ENCODE results near the gene NRG2.
A peak's percentile ranks its signal among the peaks of the same experiment; 100 is the strongest.

NRG2 gene

GRCh38 chr5:139841549-139841948, 201.6 kb downstream of the NRG2 start:
- DNase-seq (ENCODE audit: low read depth) = no peak
- H3K4me3 ChIP-seq (ENCODE audit: low read length) = no peak overlapping the region
- peak; percentile 17 for TF ChIP-seq CTCF (conservative IDR thresholded peaks at IDR 0.05; ENCODE audit: low read depth, low read length)

- no peak for TF ChIP-seq CTCF (conservative IDR thresholded peaks at IDR 0.05; ENCODE audit: low read depth, low read length)
- no peak for DNase-seq (ENCODE audit: low read depth)
- no peak overlapping the region for H3K4me3 ChIP-seq (ENCODE audit: low read length)
Measured at GRCh38 chr5:139839918-139840317, 203.2 kb downstream of the NRG2 start.

- no peak for DNase-seq (ENCODE audit: low read depth)
- H3K4me3 ChIP-seq (ENCODE audit: low read length) = no peak overlapping the region
- no peak for TF ChIP-seq CTCF (conservative IDR thresholded peaks at IDR 0.05; ENCODE audit: low read depth, low read length)
Measured at GRCh38 chr5:139839232-139839815, 203.8 kb downstream of the NRG2 start.

- no peak for TF ChIP-seq CTCF (conservative IDR thresholded peaks at IDR 0.05; ENCODE audit: low read depth, low read length)
Measured at GRCh38 chr5:139838381-139839197, 204.5 kb downstream of the NRG2 start.

GRCh38 chr5:139837711-139838380, 205.3 kb downstream of the NRG2 start:
- no peak overlapping the region for H3K4me3 ChIP-seq (ENCODE audit: low read length)
- no peak for TF ChIP-seq CTCF (conservative IDR thresholded peaks at IDR 0.05; ENCODE audit: low read depth, low read length)
- no peak for DNase-seq (ENCODE audit: low read depth)

More at GRCh38 chr5:139838381-139839197, 204.5 kb downstream of the NRG2 start:
- no peak for DNase-seq (ENCODE audit: low read depth)
- no peak overlapping the region for H3K4me3 ChIP-seq (ENCODE audit: low read length)

- DNase-seq (ENCODE audit: low read depth) = no peak
- H3K4me3 ChIP-seq (ENCODE audit: low read length) = no peak overlapping the region
- TF ChIP-seq CTCF (conservative IDR thresholded peaks at IDR 0.05; ENCODE audit: low read depth, low read length) = no peak
Measured at GRCh38 chr5:139836469-139837208, 206.5 kb downstream of the NRG2 start.
